Mesendoderm (in vitro differentiated cells): ENCODE data around the gene MAPK10.

ENCODE experiments used
- DNase-seq: peaks from one replicate; pipeline ENCODE4 v3.0.0; 2013
- H2AK5ac ChIP-seq: 2 replicates; pipeline ENCODE4 v1.6.1; 2013; ENCODE audit warnings: low read length, inconsistent platforms
- H2BK120ac ChIP-seq: 2 replicates; pipeline ENCODE4 v1.6.1; 2013; ENCODE audit warnings: low read depth, mild to moderate bottlenecking, low read length, moderate library complexity, mixed read lengths
- H2BK15ac ChIP-seq: replicated peaks from 2 replicates; pipeline ENCODE4 v1.6.1; 2013; ENCODE audit warnings: low read depth, mild to moderate bottlenecking, moderate library complexity
- H2BK5ac ChIP-seq: 2 replicates; pipeline ENCODE4 v1.6.1; 2013; ENCODE audit warnings: low read length, inconsistent platforms
- H3K18ac ChIP-seq: 2 replicates; pipeline ENCODE4 v1.6.1; 2013; ENCODE audit warnings: mild to moderate bottlenecking, low read length, mixed read lengths
- H3K23ac ChIP-seq: one replicate; pipeline ENCODE4 v1.6.1; 2013; ENCODE audit warnings: low read length
- H3K27ac ChIP-seq: 2 replicates; pipeline ENCODE4 v1.5.1; 2013; ENCODE audit warnings: low read depth, mild to moderate bottlenecking, inconsistent platforms, low read length, moderate library complexity
- H3K27me3 ChIP-seq: 2 replicates; pipeline ENCODE4 v1.6.1; 2013; ENCODE audit warnings: low read length, control low read depth, mild to moderate bottlenecking, inconsistent platforms; ENCODE audit not compliant: insufficient read depth, poor library complexity
- H3K36me3 ChIP-seq: 2 replicates; pipeline ENCODE4 v1.6.1; 2013; ENCODE audit warnings: low read length, inconsistent platforms; ENCODE audit not compliant: control insufficient read depth, insufficient read depth
- H3K4ac ChIP-seq: one replicate; pipeline ENCODE4 v1.6.1; 2013; ENCODE audit warnings: low read depth, mild to moderate bottlenecking, low read length, moderate library complexity
- H3K4me1 ChIP-seq: 2 replicates; pipeline ENCODE4 v1.6.1; 2013; ENCODE audit warnings: low read depth, low read length, inconsistent platforms; ENCODE audit not compliant: control insufficient read depth
- H3K4me2 ChIP-seq: 2 replicates; pipeline ENCODE4 v1.6.1; 2013; ENCODE audit warnings: low read length
- H3K4me3 ChIP-seq: 2 replicates; pipeline ENCODE4 v1.5.1; 2013; ENCODE audit warnings: mild to moderate bottlenecking, low read length
- H3K56ac ChIP-seq: one replicate; pipeline ENCODE4 v1.6.1; 2013; ENCODE audit warnings: low read length
- H3K79me1 ChIP-seq: 2 replicates; pipeline ENCODE4 v1.6.1; 2013; ENCODE audit warnings: low read length, inconsistent platforms
- H3K79me2 ChIP-seq: 2 replicates; pipeline ENCODE4 v1.6.1; 2013; ENCODE audit warnings: mild to moderate bottlenecking, low read length; ENCODE audit not compliant: control insufficient read depth, insufficient read depth
- H3K9ac ChIP-seq: 2 replicates; pipeline ENCODE4 v1.6.1; 2013; ENCODE audit warnings: low read length, inconsistent platforms
- H4K5ac ChIP-seq: one replicate; pipeline ENCODE4 v1.6.1; 2013; ENCODE audit warnings: low read length
- H4K8ac ChIP-seq: one replicate; pipeline ENCODE4 v1.6.1; 2013; ENCODE audit warnings: low read depth, mild to moderate bottlenecking, control low read depth, low read length, moderate library complexity
- WGBS: extraction: QIAGEN DNeasy Blood & Tissue Kit; methylation state at CpG from one replicate; pipeline ENCODE4 v1.1.7; 2013; ENCODE audit warnings: low lambda C conversion rate, missing lambda C conversion rate; ENCODE audit not compliant: insufficient coverage; ENCODE audit errors: extremely low coverage; 5-methylcytosine and 5-hydroxymethylcytosine counted together

MAPK10 gene

DNA sequence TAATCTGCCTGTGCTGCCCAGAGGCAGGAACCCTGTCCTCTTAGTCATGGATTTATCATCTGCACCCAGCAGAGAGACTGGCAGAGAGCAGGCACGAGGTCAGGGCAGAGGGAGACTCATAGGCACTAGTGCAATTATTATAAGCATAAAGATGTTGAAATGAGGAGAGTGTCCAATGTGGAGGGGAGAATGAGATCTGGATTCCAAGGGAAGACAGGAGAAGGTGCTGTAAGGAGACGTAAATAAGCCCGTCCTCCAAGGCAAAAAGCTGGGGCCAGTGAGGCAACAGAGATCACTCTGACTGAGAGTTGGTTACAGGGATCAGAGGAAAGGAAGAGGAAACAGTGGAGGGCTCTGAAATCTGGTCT lies 406.2 kb downstream of the MAPK10 start:
- no peak overlapping the region for H2BK15ac ChIP-seq
- H3K18ac ChIP-seq, result no peak overlapping the region
- no peak overlapping the region for H2BK5ac ChIP-seq
- H3K79me1 ChIP-seq, result no peaks in the 10 kb centered on the region
- H2AK5ac ChIP-seq, result no peak overlapping the region
- no peaks in the 10 kb centered on the region for H3K36me3 ChIP-seq
- H3K27ac ChIP-seq, result no peak overlapping the region
- H3K4me3 ChIP-seq, result no peak overlapping the region
- no peaks in the 10 kb centered on the region for H3K4me1 ChIP-seq
- H4K5ac ChIP-seq, result no peak overlapping the region
- no peaks in the 10 kb centered on the region for H3K79me2 ChIP-seq
- DNase-seq, result peak; percentile 36
- no peak overlapping the region for H3K56ac ChIP-seq
- no peak overlapping the region for H4K8ac ChIP-seq
- H3K4me2 ChIP-seq, result no peak overlapping the region
- H3K23ac ChIP-seq, result no peak overlapping the region
- no peaks in the 10 kb centered on the region for H3K27me3 ChIP-seq
- no CpG with 5 or more reads among the region's 3 CpGs for WGBS
- H3K9ac ChIP-seq, result no peak overlapping the region
- no peak overlapping the region for H3K4ac ChIP-seq
- no peak overlapping the region for H2BK120ac ChIP-seq

DNA sequence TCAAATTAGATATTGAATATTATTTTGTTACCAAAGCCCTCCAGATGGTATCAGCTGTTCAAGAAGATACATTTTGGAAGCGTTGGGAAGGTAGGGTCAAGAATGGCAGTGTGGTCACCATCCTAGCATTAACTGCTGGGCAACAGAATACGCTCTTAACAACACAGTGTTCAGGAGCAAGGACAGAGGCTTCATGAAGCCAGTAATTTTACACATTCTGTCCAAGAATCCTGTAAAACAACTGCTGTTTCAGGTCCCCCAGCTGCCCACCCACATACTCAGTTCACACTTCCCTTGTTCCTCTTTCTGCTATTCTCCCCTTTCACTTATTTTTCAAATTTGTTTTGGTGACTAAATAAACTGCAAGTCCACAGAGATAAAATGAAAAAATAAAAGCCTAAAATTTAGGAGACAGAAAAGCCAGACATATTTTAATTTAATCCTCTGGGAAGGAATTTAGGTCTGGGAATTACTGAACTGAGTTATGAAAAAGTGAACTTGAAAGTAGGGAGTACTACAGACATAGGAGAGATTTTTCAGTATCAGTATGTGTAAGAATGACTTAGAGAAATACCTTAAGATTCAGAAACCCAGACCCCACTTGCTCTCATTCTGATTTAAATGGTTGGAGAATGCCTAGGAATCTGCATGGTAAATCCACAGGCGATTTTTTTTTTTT lies 406.7 kb downstream of the MAPK10 start:
- H2BK120ac ChIP-seq, result no peak overlapping the region
- no peak overlapping the region for H3K4ac ChIP-seq
- no peak overlapping the region for H3K4me2 ChIP-seq
- H3K79me2 ChIP-seq, result no peaks in the 10 kb centered on the region
- H3K9ac ChIP-seq, result no peak overlapping the region
- no peaks in the 10 kb centered on the region for H3K36me3 ChIP-seq
- H2BK5ac ChIP-seq, result no peak overlapping the region
- no peak overlapping the region for H2BK15ac ChIP-seq
- H3K79me1 ChIP-seq, result no peaks in the 10 kb centered on the region
- H3K4me3 ChIP-seq, result no peak overlapping the region
- H4K8ac ChIP-seq, result no peak overlapping the region
- H3K18ac ChIP-seq, result peak overlapping the region; percentile 23
- no peak overlapping the region for H2AK5ac ChIP-seq
- H3K23ac ChIP-seq, result no peak overlapping the region
- peak; percentile 34 for DNase-seq
- no peak overlapping the region for H3K56ac ChIP-seq
- no peaks in the 10 kb centered on the region for H3K27me3 ChIP-seq
- no peak overlapping the region for H3K27ac ChIP-seq
- H3K4me1 ChIP-seq, result no peaks in the 10 kb centered on the region
- H4K5ac ChIP-seq, result no peak overlapping the region
- no CpG with 5 or more reads among the region's 3 CpGs for WGBS

DNA sequence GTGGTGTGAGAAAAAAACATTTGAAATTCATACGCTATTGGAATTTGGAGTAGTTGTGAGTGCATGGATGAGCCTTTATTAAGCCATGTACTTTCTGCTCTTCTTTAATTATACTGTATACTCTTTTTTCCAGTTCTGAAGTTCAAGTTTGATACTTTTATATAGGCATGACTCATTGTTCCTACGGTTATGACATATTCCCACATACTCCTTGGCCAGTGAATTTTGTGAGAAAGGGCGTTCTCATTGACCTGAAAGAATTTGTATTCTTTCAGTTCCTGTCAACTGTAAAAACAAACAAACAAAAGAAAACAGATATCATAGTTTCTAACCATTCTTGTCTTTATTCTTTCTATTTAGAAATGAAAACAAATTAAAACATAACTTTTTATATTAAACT lies 407.3 kb downstream of the MAPK10 start:
- Histone ChIP-seq H3K4me3 (no peak overlapping the region), H3K79me1 (no peaks in the 10 kb centered on the region)

DNA sequence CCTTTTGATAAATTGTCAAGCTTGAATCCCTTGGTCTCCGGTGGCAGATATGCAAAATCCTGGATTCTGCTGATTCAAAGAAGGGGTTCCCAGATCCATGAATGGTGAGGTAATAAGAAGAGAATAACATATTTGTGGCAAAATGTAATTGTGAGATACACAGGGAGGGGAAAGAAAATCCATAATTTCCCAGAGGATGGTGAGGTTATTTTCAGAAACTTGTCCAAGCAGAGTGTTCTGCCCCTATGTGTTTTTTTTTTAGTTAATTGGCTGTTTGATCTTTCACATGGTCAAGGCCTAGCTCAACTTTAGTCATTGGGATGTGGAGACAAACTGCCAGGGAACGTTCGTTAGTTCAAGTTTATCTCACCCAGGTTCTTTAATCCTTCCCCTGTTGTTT lies 408.8 kb downstream of the MAPK10 start:
- Histone ChIP-seq H2BK120ac (no peak overlapping the region), H3K36me3 (no peaks in the 10 kb centered on the region), H3K9ac (no peak overlapping the region), H3K79me1 (no peaks in the 10 kb centered on the region), H3K18ac (no peak overlapping the region), H4K8ac (no peak overlapping the region), H3K27me3 (no peaks in the 10 kb centered on the region), H3K4me1 (no peaks in the 10 kb centered on the region), H4K5ac (no peak overlapping the region), H3K4me3 (no peak overlapping the region), H3K4ac (no peak overlapping the region), H2AK5ac (no peak overlapping the region), H2BK15ac (no peak overlapping the region), H3K56ac (no peak overlapping the region), H3K4me2 (no peak overlapping the region), H2BK5ac (no peak overlapping the region), H3K27ac (no peak overlapping the region), H3K79me2 (no peaks in the 10 kb centered on the region), H3K23ac (no peak overlapping the region)
- DNase-seq, result no peak
- no CpG with 5 or more reads among the region's 3 CpGs for WGBS

More for the DNA sequence above, 407.3 kb downstream of the MAPK10 start:
- no peaks in the 10 kb centered on the region for H3K79me2 ChIP-seq
- no CpG with 5 or more reads among the region's 3 CpGs for WGBS
- H3K27ac ChIP-seq, result no peak overlapping the region
- no peak for DNase-seq
- H2AK5ac ChIP-seq, result no peak overlapping the region
- no peaks in the 10 kb centered on the region for H3K36me3 ChIP-seq
- no peak overlapping the region for H4K8ac ChIP-seq
- no peak overlapping the region for H3K4me2 ChIP-seq
- H3K4ac ChIP-seq, result no peak overlapping the region
- H4K5ac ChIP-seq, result no peak overlapping the region
- H2BK5ac ChIP-seq, result no peak overlapping the region
- no peak overlapping the region for H2BK15ac ChIP-seq
- H2BK120ac ChIP-seq, result no peak overlapping the region
- no peak overlapping the region for H3K9ac ChIP-seq
- no peak overlapping the region for H3K18ac ChIP-seq
- H3K27me3 ChIP-seq, result no peaks in the 10 kb centered on the region
- H3K23ac ChIP-seq, result no peak overlapping the region
- no peaks in the 10 kb centered on the region for H3K4me1 ChIP-seq
- no peak overlapping the region for H3K56ac ChIP-seq

DNA sequence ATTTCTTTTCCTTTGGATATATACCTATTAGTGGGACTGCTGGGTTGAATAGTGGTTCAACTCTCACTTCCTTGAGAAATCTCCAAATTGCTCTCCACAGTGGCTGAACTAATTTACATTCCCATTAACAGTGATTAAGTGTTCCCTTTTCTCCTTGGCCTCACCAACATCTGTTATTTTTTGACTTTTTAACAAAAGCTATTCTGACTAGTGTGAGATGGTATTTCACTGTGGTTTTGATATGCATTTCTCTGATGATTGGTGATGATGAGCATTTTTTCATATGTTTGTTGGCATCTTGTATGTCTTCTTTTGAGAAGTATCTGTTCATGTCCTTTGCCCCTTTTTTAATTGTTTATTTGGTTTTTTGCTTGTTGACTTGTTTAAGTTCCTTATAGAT lies 413.0 kb downstream of the MAPK10 start:
- H2BK15ac ChIP-seq, result no peak overlapping the region
- no peak overlapping the region for H2BK120ac ChIP-seq
- H4K8ac ChIP-seq, result no peak overlapping the region
- H3K27me3 ChIP-seq, result no peaks in the 10 kb centered on the region
- DNase-seq, result no peak
- H3K79me2 ChIP-seq, result no peaks in the 10 kb centered on the region
- no peaks in the 10 kb centered on the region for H3K79me1 ChIP-seq
- H3K23ac ChIP-seq, result no peak overlapping the region
- no peaks in the 10 kb centered on the region for H3K36me3 ChIP-seq
- H3K27ac ChIP-seq, result no peak overlapping the region
- H3K9ac ChIP-seq, result no peak overlapping the region
- H3K4me2 ChIP-seq, result no peak overlapping the region
- H2AK5ac ChIP-seq, result no peak overlapping the region
- H3K4ac ChIP-seq, result no peak overlapping the region
- no peak overlapping the region for H3K4me3 ChIP-seq
- H2BK5ac ChIP-seq, result no peak overlapping the region
- H3K18ac ChIP-seq, result no peak overlapping the region
- H4K5ac ChIP-seq, result no peak overlapping the region
- H3K4me1 ChIP-seq, result no peaks in the 10 kb centered on the region
- no peak overlapping the region for H3K56ac ChIP-seq

DNA sequence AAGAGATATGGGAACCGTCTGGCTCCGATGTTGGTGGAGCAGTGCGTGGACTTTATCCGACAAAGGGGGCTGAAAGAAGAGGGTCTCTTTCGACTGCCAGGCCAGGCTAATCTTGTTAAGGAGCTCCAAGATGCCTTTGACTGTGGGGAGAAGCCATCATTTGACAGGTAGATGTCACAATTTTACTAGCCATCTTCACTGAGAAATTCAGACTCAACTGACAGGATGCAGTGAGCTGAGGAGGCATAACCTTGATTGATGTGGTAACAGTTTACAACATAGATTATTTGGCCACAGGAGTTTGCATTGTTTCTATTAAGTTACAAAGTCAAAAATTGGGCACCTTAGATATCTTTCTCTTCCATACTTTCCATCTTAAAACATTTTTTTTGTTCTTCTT lies 417.7 kb downstream of the MAPK10 start:
- Histone ChIP-seq H3K9ac (no peak overlapping the region), H3K4me3 (no peak overlapping the region), H3K27me3 (no peaks in the 10 kb centered on the region), H3K56ac (no peak overlapping the region), H3K4me2 (no peak overlapping the region), H3K79me1 (no peaks in the 10 kb centered on the region), H2BK120ac (no peak overlapping the region), H3K27ac (no peak overlapping the region), H3K36me3 (no peaks in the 10 kb centered on the region), H3K79me2 (no peaks in the 10 kb centered on the region), H3K4me1 (no peaks in the 10 kb centered on the region), H2BK15ac (no peak overlapping the region), H2AK5ac (no peak overlapping the region), H3K23ac (no peak overlapping the region), H2BK5ac (no peak overlapping the region), H4K8ac (no peak overlapping the region), H4K5ac (no peak overlapping the region), H3K4ac (no peak overlapping the region), H3K18ac (no peak overlapping the region)
- WGBS, result no CpG with 5 or more reads among the region's 5 CpGs
- no peak for DNase-seq
